Activated gamma-delta T cell treated with Interleukin-2 at 50 U/mL for 16 hours (primary cell): ENCODE data around the gene RBM46.
"Not testable (repeated sequence)": the region's sequence is repeated elsewhere in the genome, so short reads cannot be mapped to it uniquely, and the experiment has no call there.

Experiments
- DNase-seq: peaks from one replicate; pipeline ENCODE4 v3.0.0-alpha.2; 2020

RBM46 gene

GRCh38 chr4:154838155-154838554 is 57.1 kb downstream of the RBM46 start:
- no peak for DNase-seq

- no peak for DNase-seq
These were observed 57.6 kb downstream of the RBM46 start for GRCh38 chr4:154838694-154839093.

DNA sequence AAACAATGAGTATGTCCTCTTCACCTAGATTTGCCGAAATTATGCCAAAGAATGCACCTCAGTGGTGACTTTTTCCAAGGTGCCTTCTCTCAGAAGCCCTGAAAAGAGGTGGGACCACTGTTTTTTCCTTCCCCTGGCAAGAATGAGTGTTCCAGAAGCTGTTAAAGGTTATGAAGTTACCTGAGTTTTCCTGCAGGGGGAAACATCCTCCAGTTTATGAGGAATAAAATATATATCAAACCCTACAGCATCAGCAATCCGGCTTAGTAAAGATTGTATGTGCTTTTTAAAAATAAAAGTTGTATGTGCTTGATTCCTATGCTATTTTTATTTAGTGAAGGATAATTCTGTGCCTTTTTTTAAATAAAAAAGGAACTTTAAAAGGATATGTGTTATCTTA is 73.3 kb downstream of the RBM46 start:
- DNase-seq = no peak

- DNase-seq = no peak
These were observed 77.1 kb downstream of the RBM46 start for GRCh38 chr4:154858166-154858565.

- DNase-seq = no peak
These were observed 87.5 kb downstream of the RBM46 start for GRCh38 chr4:154868414-154869194.

- no peak for DNase-seq
These were observed 88.2 kb downstream of the RBM46 start for GRCh38 chr4:154869301-154869700.

DNA sequence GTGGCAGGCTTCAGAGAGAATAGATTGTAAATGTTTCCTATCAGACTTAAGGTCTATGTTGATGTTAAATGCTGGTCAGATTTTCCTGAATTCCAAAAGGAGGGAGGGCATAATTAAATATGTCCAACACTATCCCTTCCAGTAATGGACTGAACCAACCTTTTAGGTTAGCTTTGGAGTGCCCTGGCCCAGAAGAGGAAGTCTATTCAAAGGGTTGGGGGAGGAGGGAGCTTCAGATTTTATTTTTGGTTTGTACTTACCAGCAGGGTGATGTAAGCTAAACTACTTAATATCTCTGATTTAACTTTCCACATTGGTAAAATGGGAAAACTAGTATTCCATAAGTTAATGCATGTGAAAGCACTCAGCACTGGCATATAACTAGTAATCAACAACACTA is 91.1 kb downstream of the RBM46 start:
- DNase-seq = no peak

GRCh38 chr4:154874049-154874448 is 93.0 kb downstream of the RBM46 start:
- not testable (repeated sequence) for DNase-seq

DNA sequence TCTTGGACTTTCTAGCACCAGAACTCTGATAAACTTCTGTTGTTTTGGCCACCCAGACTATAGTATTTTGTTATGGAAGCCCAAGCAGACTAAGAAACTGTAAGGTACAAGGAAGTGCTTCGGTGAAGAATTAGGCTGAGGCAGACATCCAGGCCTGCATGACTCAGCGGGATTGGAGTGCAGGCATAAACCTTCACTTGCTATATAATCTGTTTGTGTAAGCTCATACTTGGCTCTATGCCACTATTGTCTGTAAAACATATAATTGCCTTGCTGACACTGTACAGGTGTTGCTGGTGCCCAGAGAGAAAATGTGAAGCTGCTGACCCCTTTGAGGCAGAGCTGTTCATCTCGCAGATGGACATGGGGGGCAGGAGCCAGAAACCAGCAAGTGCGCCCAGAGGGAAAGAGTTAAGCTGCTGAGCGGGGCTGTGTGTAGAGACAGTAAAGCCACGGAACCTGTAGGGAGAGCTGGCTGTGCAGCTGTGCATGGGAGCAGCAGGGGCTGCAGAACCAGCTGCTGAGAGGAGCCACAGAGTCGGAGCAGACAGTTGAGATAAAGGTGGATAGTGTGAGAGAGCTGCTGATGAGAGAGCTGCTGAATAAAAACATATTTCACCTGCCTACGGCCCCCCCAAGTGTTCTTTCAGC is 96.2 kb downstream of the RBM46 start:
- no peak for DNase-seq
